Neural crest cell (in vitro differentiated cells): ENCODE results near the gene FIG4. TPM values are rescaled to one million over a fixed set of nuclear protein-coding genes. Genes with fewer than 3 reads are reported as not detected.

Experiments used
- DNase-seq: peaks from one replicate; pipeline ENCODE4 v3.0.0; 2021; ENCODE audit warnings: low read depth, mixed read lengths, low spot score
- H3K27ac Mint-ChIP-seq: one replicate; pipeline ENCODE4 v1.8.0; 2021; ENCODE audit warnings: mild to moderate bottlenecking, mixed read lengths; ENCODE audit not compliant: unreplicated experiment
- H3K27me3 Mint-ChIP-seq: 2 replicates; pipeline ENCODE4 v1.8.0; 2021; ENCODE audit warnings: low read depth, mild to moderate bottlenecking, mixed read lengths
- H3K36me3 Mint-ChIP-seq: 2 replicates; pipeline ENCODE4 v1.8.0; 2021; ENCODE audit warnings: low read depth, mild to moderate bottlenecking, mixed read lengths
- H3K4me1 Mint-ChIP-seq: 2 replicates; pipeline ENCODE4 v1.8.0; 2021; ENCODE audit warnings: mixed read lengths
- H3K4me3 Mint-ChIP-seq: one replicate; pipeline ENCODE4 v1.8.0; 2021; ENCODE audit warnings: mild to moderate bottlenecking, mixed read lengths
- H3K9me3 Mint-ChIP-seq: 2 replicates; pipeline ENCODE4 v1.8.0; 2021; ENCODE audit warnings: mixed read lengths
- total RNA-seq: library from RNA; stranded (reverse); gene quantifications from 2 replicates; pipeline ENCODE4 v1.2.1, GENCODE V29; 2021
- TF ChIP-seq, protein P1 (sequence below): fragments of 200-600 bp; sonication (generic); conservative IDR thresholded peaks from 2 replicates; pipeline ENCODE4 v1.5.0; 2021; ENCODE audit warnings: antibody characterized with exemption, mild to moderate bottlenecking

Gene FIG4
- total RNA-seq, 1 donor from 2014 or later = 12.7 TPM

DNA sequence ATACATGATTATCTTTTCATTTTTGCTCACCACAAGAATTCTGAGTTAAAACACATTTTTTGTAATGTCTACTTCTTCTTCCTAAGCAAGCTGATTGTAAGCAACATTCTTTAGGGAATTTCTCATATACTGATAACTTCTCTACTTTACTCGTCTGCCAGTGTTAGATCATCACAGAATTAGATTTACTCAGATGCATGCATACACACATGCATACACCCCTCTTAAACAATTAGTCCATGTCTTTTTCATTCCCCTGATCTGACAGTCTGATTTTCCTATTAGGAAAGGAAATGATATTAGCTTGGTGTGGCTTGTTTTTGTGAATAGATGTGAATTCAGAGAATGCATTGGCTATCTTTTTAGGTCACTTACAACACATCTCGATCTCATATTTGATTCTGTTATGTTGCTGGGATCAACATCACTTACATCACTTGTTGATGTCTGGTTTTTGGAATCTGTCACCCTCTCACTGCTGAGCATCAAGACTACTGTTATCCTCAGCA lies 91.4 kb downstream of the FIG4 start:
- no peak overlapping the region for H3K27ac Mint-ChIP-seq
- peaks cover 10% of the 10 kb centered on the region for H3K36me3 Mint-ChIP-seq
- no peak for DNase-seq
- TF ChIP-seq, protein P1, sequence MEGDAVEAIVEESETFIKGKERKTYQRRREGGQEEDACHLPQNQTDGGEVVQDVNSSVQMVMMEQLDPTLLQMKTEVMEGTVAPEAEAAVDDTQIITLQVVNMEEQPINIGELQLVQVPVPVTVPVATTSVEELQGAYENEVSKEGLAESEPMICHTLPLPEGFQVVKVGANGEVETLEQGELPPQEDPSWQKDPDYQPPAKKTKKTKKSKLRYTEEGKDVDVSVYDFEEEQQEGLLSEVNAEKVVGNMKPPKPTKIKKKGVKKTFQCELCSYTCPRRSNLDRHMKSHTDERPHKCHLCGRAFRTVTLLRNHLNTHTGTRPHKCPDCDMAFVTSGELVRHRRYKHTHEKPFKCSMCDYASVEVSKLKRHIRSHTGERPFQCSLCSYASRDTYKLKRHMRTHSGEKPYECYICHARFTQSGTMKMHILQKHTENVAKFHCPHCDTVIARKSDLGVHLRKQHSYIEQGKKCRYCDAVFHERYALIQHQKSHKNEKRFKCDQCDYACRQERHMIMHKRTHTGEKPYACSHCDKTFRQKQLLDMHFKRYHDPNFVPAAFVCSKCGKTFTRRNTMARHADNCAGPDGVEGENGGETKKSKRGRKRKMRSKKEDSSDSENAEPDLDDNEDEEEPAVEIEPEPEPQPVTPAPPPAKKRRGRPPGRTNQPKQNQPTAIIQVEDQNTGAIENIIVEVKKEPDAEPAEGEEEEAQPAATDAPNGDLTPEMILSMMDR = no peak
- H3K27me3 Mint-ChIP-seq = no peaks in the 10 kb centered on the region
- H3K9me3 Mint-ChIP-seq = peaks cover 3% of the 10 kb centered on the region
- H3K4me1 Mint-ChIP-seq = no peaks in the 10 kb centered on the region
- no peak overlapping the region for H3K4me3 Mint-ChIP-seq

- Mint-ChIP-seq H3K36me3 (peaks cover 12% of the 10 kb centered on the region), H3K27ac (no peak overlapping the region), H3K27me3 (no peaks in the 10 kb centered on the region), H3K4me1 (no peaks in the 10 kb centered on the region), H3K4me3 (no peak overlapping the region), H3K9me3 (peaks cover 3% of the 10 kb centered on the region)
- TF ChIP-seq, protein P1 = peak; percentile 25
- DNase-seq = no peak
Observed at GRCh38 chr6:109783250-109783986, 92.3 kb downstream of the FIG4 start.

GRCh38 chr6:109787312-109787711 lies 96.2 kb downstream of the FIG4 start:
- Mint-ChIP-seq H3K36me3 (peaks cover 12% of the 10 kb centered on the region), H3K4me3 (no peak overlapping the region), H3K4me1 (peaks cover 7% of the 10 kb centered on the region), H3K27ac (no peak overlapping the region), H3K9me3 (peaks cover 3% of the 10 kb centered on the region), H3K27me3 (no peaks in the 10 kb centered on the region)
- TF ChIP-seq, protein P1 = no peak
- no peak for DNase-seq

- Mint-ChIP-seq H3K27me3 (no peaks in the 10 kb centered on the region), H3K4me3 (no peak overlapping the region), H3K9me3 (peaks cover 3% of the 10 kb centered on the region), H3K27ac (no peak overlapping the region), H3K36me3 (peaks cover 12% of the 10 kb centered on the region), H3K4me1 (peaks cover 7% of the 10 kb centered on the region)
- TF ChIP-seq, protein P1 = no peak
- no peak for DNase-seq
Observed at GRCh38 chr6:109788687-109789086, 97.6 kb downstream of the FIG4 start.

DNA sequence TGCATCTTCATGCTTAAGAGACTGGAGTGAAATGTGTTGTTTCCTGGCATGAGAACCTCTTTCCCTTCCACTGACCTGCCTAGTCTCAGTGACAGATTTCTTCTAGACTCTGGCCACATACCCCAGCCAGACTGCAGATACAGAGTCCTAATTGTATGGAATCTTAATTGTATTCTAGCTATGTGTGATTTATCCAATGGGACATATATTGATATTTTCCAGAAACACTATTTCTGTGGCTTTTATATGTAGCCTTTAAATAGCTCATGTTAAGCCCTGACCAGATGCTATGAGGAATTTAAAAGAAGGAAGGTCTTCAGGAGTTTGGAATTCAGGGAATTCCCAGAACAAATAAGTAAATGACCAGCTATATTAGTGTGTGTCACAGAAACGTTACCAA lies 99.0 kb downstream of the FIG4 start:
- peaks cover 3% of the 10 kb centered on the region for H3K9me3 Mint-ChIP-seq
- no peak overlapping the region for H3K27ac Mint-ChIP-seq
- no peaks in the 10 kb centered on the region for H3K27me3 Mint-ChIP-seq
- no peak overlapping the region for H3K4me3 Mint-ChIP-seq
- H3K4me1 Mint-ChIP-seq = peaks cover 11% of the 10 kb centered on the region
- DNase-seq = no peak
- TF ChIP-seq, protein P1 = no peak
- peaks cover 14% of the 10 kb centered on the region for H3K36me3 Mint-ChIP-seq
